Calu3 (cell line): ENCODE data around the gene NR1D1. TPM values are rescaled to one million over a fixed set of nuclear protein-coding genes. Genes with fewer than 3 reads are reported as not detected.
A peak's percentile ranks its signal among the peaks of the same experiment; 100 is the strongest.

Experiments
- BruUV-seq: library from RNA; stranded (reverse); fragments of 400-500 nt; replicated peaks from 2 replicates; lab custom pipeline; 2021; lab: Mats Ljungman, UMichigan
- CTCF ChIA-PET: fragments of 300-600 bp; sonication (Branson Sonifier 250); formaldehyde crosslinking; loops from one replicate; lab custom pipeline; 2022; ENCODE audit warnings: antibody characterized with exemption; lab: Charles Lee
- DNase-seq: peaks from one replicate; pipeline ENCODE4 v3.0.0; 2022
- H3K27ac Mint-ChIP-seq: one replicate; pipeline ENCODE4 v1.8.0; 2022; ENCODE audit warnings: mixed read lengths; ENCODE audit not compliant: unreplicated experiment
- H3K27me3 Mint-ChIP-seq: one replicate; pipeline ENCODE4 v1.8.0; 2022; ENCODE audit warnings: mixed read lengths; ENCODE audit not compliant: unreplicated experiment
- H3K36me3 Mint-ChIP-seq: one replicate; pipeline ENCODE4 v1.8.0; 2022; ENCODE audit warnings: mild to moderate bottlenecking, moderate library complexity, mixed read lengths; ENCODE audit not compliant: insufficient read depth, unreplicated experiment
- H3K4me1 Mint-ChIP-seq: one replicate; pipeline ENCODE4 v1.8.0; 2022; ENCODE audit warnings: mild to moderate bottlenecking, low read depth, mixed read lengths; ENCODE audit not compliant: unreplicated experiment
- H3K4me3 Mint-ChIP-seq: one replicate; pipeline ENCODE4 v1.8.0; 2022; ENCODE audit warnings: mild to moderate bottlenecking, low read depth, moderate library complexity, mixed read lengths; ENCODE audit not compliant: unreplicated experiment
- H3K9me3 Mint-ChIP-seq: one replicate; pipeline ENCODE4 v1.8.0; 2022; ENCODE audit warnings: low read depth, mixed read lengths; ENCODE audit not compliant: unreplicated experiment
- CTCF ChIP-seq: fragments of 200-600 bp; IDR thresholded peaks from one replicate; pipeline ENCODE4 v1.8.0; 2022; ENCODE audit warnings: antibody characterized with exemption; ENCODE audit not compliant: unreplicated experiment
- intact Hi-C: fragments of 100-400 bp; cut with micrococcal nuclease; formaldehyde crosslinking; loops from one replicate; pipeline ENCODE4 v1.10.0; 2022; ENCODE audit not compliant: unreplicated experiment
- total RNA-seq: library from RNA; stranded (reverse); gene quantifications from 2 replicates; pipeline ENCODE4 v1.2.3, GENCODE V29; 2022

Gene NR1D1
- total RNA-seq, 1 experiment from 2014 or later = 36.4 TPM

- peak; percentile 100 for DNase-seq
- Mint-ChIP-seq H3K27me3 (no peaks in the 10 kb centered on the region), H3K9me3 (no peaks in the 10 kb centered on the region), H3K36me3 (peaks cover 50% of the 10 kb centered on the region), H3K4me3 (peak overlapping the region; percentile 13), H3K27ac (peak overlapping the region; percentile 74), H3K4me1 (peaks cover 70% of the 10 kb centered on the region)
- no TSS peak for BruUV-seq
- intact Hi-C loops = loop anchor here (1.0 to 10.0 kb wide), 9 partner anchors 25 to 477 kb away; partner anchors contain the start of genes RAPGEFL1 and STARD3
- CTCF ChIA-PET = interaction anchor here (0.6 to 10.1 kb wide), 66 partner anchors 10 to 911 kb away, joined by 3 to 674 read pairs (median 5); partner anchors contain the start of genes CASC3, CDC6, CSF3 and MED24
- TF ChIP-seq CTCF = no peak
Observed at GRCh38 chr17:40111221-40112128, 11.1 kb upstream of the NR1D1 start.

GRCh38 chr17:40110026-40110845 is 9.8 kb upstream of the NR1D1 start:
- Mint-ChIP-seq H3K4me1 (peaks cover 82% of the 10 kb centered on the region), H3K4me3 (no peak overlapping the region), H3K27ac (no peak overlapping the region), H3K27me3 (no peaks in the 10 kb centered on the region), H3K36me3 (peaks cover 40% of the 10 kb centered on the region), H3K9me3 (no peaks in the 10 kb centered on the region)
- BruUV-seq = no TSS peak
- no peak for TF ChIP-seq CTCF
- intact Hi-C loops = loop anchor here (10.0 kb wide), 1 partner anchor 475 kb away; the partner anchor contains the start of gene STARD3
- DNase-seq = no peak
- CTCF ChIA-PET = interaction anchor here (0.7 to 10.1 kb wide), 38 partner anchors 9 to 910 kb away, joined by 3 to 674 read pairs (median 16); partner anchors contain the start of genes CASC3, CDC6, CSF3 and MED24

GRCh38 chr17:40108970-40109824 is 8.8 kb upstream of the NR1D1 start:
- DNase-seq = no peak
- Mint-ChIP-seq H3K9me3 (no peaks in the 10 kb centered on the region), H3K27me3 (no peaks in the 10 kb centered on the region), H3K4me1 (peaks cover 92% of the 10 kb centered on the region), H3K27ac (no peak overlapping the region), H3K4me3 (no peak overlapping the region), H3K36me3 (peaks cover 40% of the 10 kb centered on the region)
- no peak for TF ChIP-seq CTCF
- CTCF ChIA-PET = interaction anchor here (0.6 to 10.1 kb wide), 24 partner anchors 8 to 491 kb away, joined by 3 to 674 read pairs (median 5); partner anchors contain the start of genes CASC3, CSF3, MED24 and MSL1
- intact Hi-C loops = no loop called here
- BruUV-seq = no TSS peak
